Aorta (tissue), 5 donors: ENCODE data around the gene CCHCR1. TPM values are rescaled to one million over a fixed set of nuclear protein-coding genes. Genes with fewer than 3 reads are reported as not detected.
A peak's percentile ranks its signal among the peaks of the same experiment; 100 is the strongest.

Experiments
- ATAC-seq: fragments of 200-7000 bp; cut with Tn5 transposase; one replicate; pipeline ENCODE4 v1.9.1; 2022; ENCODE audit warnings: moderate library complexity; ENCODE audit not compliant: low FRiP score
- DNase-seq, 2 donors: peaks; one replicate each; pipeline ENCODE4 v3.0.0-alpha.2; 2020
- H3K27ac ChIP-seq, 2 donors: one replicate each; pipeline ENCODE4 v1.5.1; 2013; ENCODE audit warnings: low read length in 2 of 2, mild to moderate bottlenecking in 2 of 2, moderate library complexity in 2 of 2, control low read depth in 1 of 2, inconsistent platforms in 1 of 2, low read depth in 1 of 2
- H3K27me3 ChIP-seq, 2 donors: one replicate each; pipeline ENCODE4 v1.6.1; 2013; ENCODE audit warnings: control low read depth in 1 of 2, low read length in 1 of 2, mild to moderate bottlenecking in 1 of 2, moderate library complexity in 1 of 2; ENCODE audit not compliant: insufficient read depth in 2 of 2, control insufficient read depth in 1 of 2
- H3K36me3 ChIP-seq, 2 donors: one replicate each; pipeline ENCODE4 v1.6.1; 2013; ENCODE audit warnings: control low read depth in 1 of 2, low read length in 1 of 2, mild to moderate bottlenecking in 1 of 2; ENCODE audit not compliant: insufficient read depth in 2 of 2, control insufficient read depth in 1 of 2
- H3K4me1 ChIP-seq, 2 donors: one replicate each; pipeline ENCODE4 v1.6.1; 2013; ENCODE audit warnings: low read length in 2 of 2, control low read depth in 1 of 2, mild to moderate bottlenecking in 1 of 2, moderate library complexity in 1 of 2; ENCODE audit not compliant: insufficient read depth in 2 of 2, control insufficient read depth in 1 of 2
- H3K4me3 ChIP-seq, 2 donors: one replicate each; pipeline ENCODE4 v1.5.1; 2013; ENCODE audit warnings: low read length in 2 of 2, control low read depth in 1 of 2, mild to moderate bottlenecking in 1 of 2
- H3K9me3 ChIP-seq: one replicate; pipeline ENCODE4 v1.6.1; 2013; ENCODE audit warnings: mild to moderate bottlenecking, low read length; ENCODE audit not compliant: control insufficient read depth
- WGBS, 2 donors: extraction: QIAGEN DNeasy Blood & Tissue Kit; methylation state at CpG; one replicate each; pipeline ENCODE4 v1.1.7; 2013; 5-methylcytosine and 5-hydroxymethylcytosine counted together
- intact Hi-C, 2 donors: fragments of 100-400 bp; cut with DNase I; formaldehyde crosslinking; loops; one replicate each; pipeline versions ENCODE4 v1.14.2 to v1.15.0; 2022
- polyA plus RNA-seq, 2 donors: library from polyadenylated mRNA; stranded (reverse); fragments of 200-250 nt; gene quantifications; one replicate each; pipeline ENCODE4 v1.2.3, GENCODE V29; 2013
- total RNA-seq, 2 donors: library from RNA; stranded (reverse); fragmentation: NEBNext Ultra II Directional; extraction: Animal tissue kit (Norgen Biotek cat#: 25700); gene quantifications; one replicate each; pipeline ENCODE4 v1.2.1, GENCODE V29; 2021
- donor health status: healthy with polysubstance abuse.
- donor health status: Bipolar disorder and iron deficiency.
- donor health status: DM: no; HTN: no; CAD: no.
- donor health status: DM: no; HTN: no; CAD: no.
- donor health status: DM: yes; HTN: yes; CAD: no.

CCHCR1 gene
- total and polyA plus RNA-seq, 4 donors: 7.0 to 23.2 (median 17.5) TPM

GRCh38 chr6:31144296-31144969 is 13.2 kb downstream of the CCHCR1 start:
- Histone ChIP-seq H3K4me3 (no peak overlapping the region), H3K27me3 (no peaks in the 10 kb centered on the region), H3K36me3 (no peaks in the 10 kb centered on the region), H3K4me1 (no peaks in the 10 kb centered on the region), H3K9me3 (no peaks in the 10 kb centered on the region), H3K27ac (no peak overlapping the region)
- WGBS, 2 donors: 86 to 87% methylated on average over 18 of the region's 18 CpGs
- intact Hi-C loops: no loop called here
- ATAC-seq (no peak), DNase-seq (no peak)

GRCh38 chr6:31143148-31143547 is 14.5 kb downstream of the CCHCR1 start:
- WGBS, 2 donors: 17 to 23% methylated on average over 11 of the region's 11 CpGs
- H3K9me3 ChIP-seq: no peaks in the 10 kb centered on the region
- intact Hi-C loops: no loop called here
- ATAC-seq (peak; percentile 57), DNase-seq (peak; percentile 89 to 90)
- no peaks in the 10 kb centered on the region for H3K27me3 ChIP-seq
- no peak overlapping the region for H3K4me3 ChIP-seq
- no peak overlapping the region for H3K27ac ChIP-seq
- no peaks in the 10 kb centered on the region for H3K4me1 ChIP-seq
- no peaks in the 10 kb centered on the region for H3K36me3 ChIP-seq

- Histone ChIP-seq H3K27me3 (no peaks in the 10 kb centered on the region), H3K27ac (peak overlapping the region in 1 of 2 donors; percentile 10), H3K4me3 (no peak overlapping the region), H3K4me1 (no peaks in the 10 kb centered on the region), H3K36me3 (no peaks in the 10 kb centered on the region), H3K9me3 (no peaks in the 10 kb centered on the region)
- no peak for DNase-seq
- intact Hi-C loops: no loop called here
- WGBS, 2 donors: 33 to 36% methylated on average over 2 of the region's 2 CpGs
- ATAC-seq: no peak
Measured at GRCh38 chr6:31142361-31142761, 15.2 kb downstream of the CCHCR1 start.

- Histone ChIP-seq H3K4me1 (no peaks in the 10 kb centered on the region), H3K27ac (no peak overlapping the region), H3K9me3 (no peaks in the 10 kb centered on the region), H3K27me3 (no peaks in the 10 kb centered on the region), H3K36me3 (no peaks in the 10 kb centered on the region), H3K4me3 (no peak overlapping the region)
- DNase-seq (no peak), ATAC-seq (no peak)
- intact Hi-C loops: no loop called here
- WGBS, 2 donors: 85 to 94% methylated on average over 15 of the region's 15 CpGs
Measured at GRCh38 chr6:31140643-31141042, 17.0 kb downstream of the CCHCR1 start.

GRCh38 chr6:31139599-31139998 is 18.0 kb downstream of the CCHCR1 start:
- intact Hi-C loops: loop anchor here in 1 of 2 donors (2.0 kb wide), 1 partner anchor 51 kb away; no protein-coding TSS in a partner anchor
- H3K36me3 ChIP-seq: no peaks in the 10 kb centered on the region
- no peaks in the 10 kb centered on the region for H3K9me3 ChIP-seq
- ATAC-seq: no peak
- no peak overlapping the region for H3K27ac ChIP-seq
- 12 to 14% methylated on average over 4 of the region's 4 CpGs for WGBS, 2 donors
- H3K4me3 ChIP-seq: no peak overlapping the region
- no peaks in the 10 kb centered on the region for H3K27me3 ChIP-seq
- DNase-seq: no peak
- no peaks in the 10 kb centered on the region for H3K4me1 ChIP-seq

GRCh38 chr6:31138982-31139381 is 18.6 kb downstream of the CCHCR1 start, which contains the start of gene PSORS1C2:
Gene PSORS1C2, minus strand, starts transcription at chr6:31139066. Its CDS starts 40 bp downstream, at chr6:31139026.
- WGBS, 2 donors: 93 to 94% methylated on average over 4 of the region's 4 CpGs
- H3K27ac ChIP-seq: no peak within 1 kb of the TSS
- H3K27me3 ChIP-seq: no peaks in the 10 kb centered on the region
- DNase-seq (no peak), ATAC-seq (no peak)
- H3K36me3 ChIP-seq: no peaks in the 10 kb centered on the region
- H3K4me1 ChIP-seq: no peaks in the 10 kb centered on the region
- H3K4me3 ChIP-seq: no peak within 1 kb of the TSS
- no peaks in the 10 kb centered on the region for H3K9me3 ChIP-seq
- intact Hi-C loops: loop anchor here in 1 of 2 donors (2.0 kb wide), 1 partner anchor 52 kb away; no protein-coding TSS in a partner anchor

GRCh38 chr6:31135710-31136109 is 21.9 kb downstream of the CCHCR1 start:
- H3K9me3 ChIP-seq: no peaks in the 10 kb centered on the region
- intact Hi-C loops: loop anchor here in 1 of 2 donors (2.0 kb wide), 1 partner anchor 231 kb away; no protein-coding TSS in a partner anchor
- ATAC-seq (no peak), DNase-seq (no peak)
- H3K27ac ChIP-seq: no peak overlapping the region
- H3K4me3 ChIP-seq: no peak overlapping the region
- no peaks in the 10 kb centered on the region for H3K4me1 ChIP-seq
- WGBS, 2 donors: 88 to 94% methylated on average over 10 of the region's 10 CpGs
- no peaks in the 10 kb centered on the region for H3K27me3 ChIP-seq
- no peaks in the 10 kb centered on the region for H3K36me3 ChIP-seq

GRCh38 chr6:31132806-31133205 is 24.8 kb downstream of the CCHCR1 start:
- DNase-seq (no peak), ATAC-seq (no peak)
- Histone ChIP-seq H3K27me3 (no peaks in the 10 kb centered on the region), H3K27ac (no peak overlapping the region), H3K4me1 (no peaks in the 10 kb centered on the region), H3K36me3 (no peaks in the 10 kb centered on the region), H3K9me3 (no peaks in the 10 kb centered on the region), H3K4me3 (no peak overlapping the region)
- intact Hi-C loops: no loop called here
- WGBS, 2 donors: 57 to 63% methylated on average over 6 of the region's 6 CpGs

GRCh38 chr6:31131595-31131994 is 26.0 kb downstream of the CCHCR1 start:
- Histone ChIP-seq H3K27me3 (no peaks in the 10 kb centered on the region), H3K36me3 (no peaks in the 10 kb centered on the region), H3K4me3 (no peak overlapping the region), H3K9me3 (no peaks in the 10 kb centered on the region), H3K27ac (no peak overlapping the region), H3K4me1 (no peaks in the 10 kb centered on the region)
- intact Hi-C loops: no loop called here
- no peak for DNase-seq
- 78 to 82% methylated on average over 3 of the region's 3 CpGs for WGBS, 2 donors
- no peak for ATAC-seq
